Activated CD4-positive, alpha-beta T cell treated with anti-CD3 and anti-CD28 coated beads, Interleukin-2, amount 10 ng/mL, durations not matched to agents 7 days and 5 days (primary cell): ENCODE results near the gene UQCC2. TPM values are rescaled to one million over a fixed set of nuclear protein-coding genes. Genes with fewer than 3 reads are reported as not detected.
A peak's percentile ranks its signal among the peaks of the same experiment; 100 is the strongest.

ENCODE experiments used
- CTCF ChIA-PET: fragments of 350-600 bp; sonication (Branson Sonifier 250); formaldehyde crosslinking; loops from one replicate; lab custom pipeline; 2021; ENCODE audit warnings: antibody characterized with exemption; lab: Charles Lee
- POLR2A ChIA-PET: fragments of 350-600 bp; sonication (Branson Sonifier 250); formaldehyde crosslinking; loops from one replicate; lab custom pipeline; 2021; ENCODE audit warnings: antibody characterized with exemption; lab: Charles Lee
- DNase-seq: peaks from one replicate; pipeline ENCODE4 v3.0.0-alpha.2; 2020
- H3K27ac Mint-ChIP-seq: one replicate; pipeline ENCODE4 v1.8.0; 2021; ENCODE audit warnings: mild to moderate bottlenecking, moderate library complexity, mixed read lengths
- H3K27me3 Mint-ChIP-seq: one replicate; pipeline ENCODE4 v1.8.0; 2021; ENCODE audit warnings: mixed read lengths
- H3K36me3 Mint-ChIP-seq: one replicate; pipeline ENCODE4 v1.8.0; 2021; ENCODE audit warnings: low read depth, mixed read lengths
- H3K4me1 Mint-ChIP-seq: one replicate; pipeline ENCODE4 v1.8.0; 2021; ENCODE audit warnings: mixed read lengths
- H3K4me3 Mint-ChIP-seq: one replicate; pipeline ENCODE4 v1.8.0; 2021; ENCODE audit warnings: mild to moderate bottlenecking, moderate library complexity, mixed read lengths
- H3K9me3 Mint-ChIP-seq: one replicate; pipeline ENCODE4 v1.8.0; 2021; ENCODE audit warnings: mixed read lengths
- total RNA-seq, 2 experiments: library from RNA; stranded (reverse); gene quantifications; one replicate each; pipeline ENCODE4 v1.2.3, GENCODE V29; 2021

UQCC2 gene
- total RNA-seq, 2 experiments from 2014 or later = 77.6 to 80.0 TPM

DNA sequence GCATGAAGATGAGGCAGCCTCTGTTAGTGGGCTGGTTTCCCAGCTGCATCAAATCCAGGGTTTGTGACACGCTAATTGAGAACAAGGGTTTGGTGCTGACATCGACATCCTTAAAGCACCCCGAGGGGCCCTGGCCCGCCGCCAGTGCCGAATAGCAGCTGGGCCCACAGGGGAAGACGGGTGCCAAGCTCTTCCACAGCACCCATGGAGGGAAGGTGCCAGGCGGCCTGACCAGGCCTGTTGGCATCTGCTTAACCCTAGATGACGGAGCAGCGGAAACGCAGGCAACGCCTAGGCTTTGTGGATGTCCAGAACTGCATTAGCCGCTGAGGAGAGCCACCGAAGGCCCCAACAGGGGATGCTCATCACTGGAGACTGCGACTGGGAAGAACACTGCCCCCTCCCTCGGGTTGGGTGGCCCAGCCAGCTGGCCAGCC is 16.0 kb downstream of the UQCC2 start:
- H3K9me3 Mint-ChIP-seq = no peaks in the 10 kb centered on the region
- H3K4me3 Mint-ChIP-seq = no peak overlapping the region
- CTCF ChIA-PET = interaction anchor here (0.6 to 1.9 kb wide), 4 partner anchors 13 to 331 kb away, joined by 3 to 8 read pairs (median 4); partner anchors contain the start of gene UQCC2
- peak overlapping the region; percentile 94 for H3K27ac Mint-ChIP-seq
- no peak for DNase-seq
- H3K4me1 Mint-ChIP-seq = peaks cover 96% of the 10 kb centered on the region
- POLR2A ChIA-PET = no interaction called here
- H3K36me3 Mint-ChIP-seq = peaks cover 62% of the 10 kb centered on the region
- no peaks in the 10 kb centered on the region for H3K27me3 Mint-ChIP-seq

DNA sequence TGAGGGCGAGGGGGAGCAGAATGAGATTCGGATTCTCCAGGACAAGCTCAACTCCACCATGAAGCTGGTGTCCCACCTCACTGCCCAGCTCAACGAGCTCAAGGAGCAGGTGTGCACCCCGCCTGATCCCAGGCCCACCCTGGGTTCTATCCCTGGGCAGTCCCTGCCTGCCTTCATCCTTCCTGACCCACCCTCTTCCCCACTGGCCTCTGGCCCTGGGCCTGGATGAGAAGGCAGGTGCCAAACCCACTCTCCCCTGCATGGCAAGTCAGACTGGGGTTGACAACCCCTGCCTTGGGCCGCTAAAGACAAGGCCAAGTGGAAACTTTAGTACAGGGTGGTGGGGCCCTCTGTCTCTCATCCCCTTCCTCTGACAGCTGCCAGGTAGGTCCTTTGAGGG is 16.5 kb downstream of the UQCC2 start:
- peaks cover 62% of the 10 kb centered on the region for H3K36me3 Mint-ChIP-seq

DNA sequence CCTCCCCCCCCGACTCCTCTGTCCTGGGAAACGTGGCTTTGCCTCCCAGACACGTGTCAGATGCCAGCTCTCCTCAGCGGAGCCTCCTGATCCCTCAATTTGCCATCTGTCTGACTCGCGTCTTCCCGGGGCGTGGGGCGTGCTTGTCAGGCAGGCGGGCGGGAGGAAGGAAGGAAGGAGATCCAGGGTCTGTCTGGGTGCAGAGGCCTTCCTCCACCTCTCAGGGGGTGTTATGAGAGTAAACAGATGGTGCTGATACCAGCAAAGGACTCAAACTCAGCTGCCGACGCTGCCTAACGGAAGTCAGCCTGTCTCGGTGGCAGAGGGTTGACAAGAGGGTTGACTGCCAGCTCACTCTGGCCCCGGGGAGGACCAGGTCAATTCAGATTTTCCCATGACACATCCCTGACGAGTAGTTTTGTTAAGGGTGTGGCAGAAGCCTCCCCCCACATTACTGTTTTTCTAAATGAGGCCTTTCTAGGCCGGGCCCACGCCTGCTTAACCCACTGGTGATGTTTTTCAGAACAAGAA is 17.0 kb downstream of the UQCC2 start:
- peak overlapping the region; percentile 35 for H3K4me3 Mint-ChIP-seq
- H3K4me1 Mint-ChIP-seq = peaks cover 87% of the 10 kb centered on the region
- H3K36me3 Mint-ChIP-seq = peaks cover 66% of the 10 kb centered on the region
- ChIA-PET CTCF (interaction anchor here (0.9 to 2.0 kb wide), 6 partner anchors 11 to 147 kb away, joined by 3 to 8 read pairs (median 4); partner anchors contain the start of gene UQCC2), POLR2A (no interaction called here)
- H3K9me3 Mint-ChIP-seq = no peaks in the 10 kb centered on the region
- H3K27me3 Mint-ChIP-seq = no peaks in the 10 kb centered on the region
- DNase-seq = peak; percentile 68
- H3K27ac Mint-ChIP-seq = peak overlapping the region; percentile 86

More for the DNA sequence above, 16.5 kb downstream of the UQCC2 start:
- no peak for DNase-seq
- peak overlapping the region; percentile 86 for H3K27ac Mint-ChIP-seq
- ChIA-PET CTCF (interaction anchor here (0.6 to 2.0 kb wide), 6 partner anchors 12 to 331 kb away, joined by 3 to 8 read pairs (median 4); partner anchors contain the start of gene UQCC2), POLR2A (no interaction called here)
- no peaks in the 10 kb centered on the region for H3K9me3 Mint-ChIP-seq
- peaks cover 91% of the 10 kb centered on the region for H3K4me1 Mint-ChIP-seq
- H3K27me3 Mint-ChIP-seq = no peaks in the 10 kb centered on the region
- no peak overlapping the region for H3K4me3 Mint-ChIP-seq

DNA sequence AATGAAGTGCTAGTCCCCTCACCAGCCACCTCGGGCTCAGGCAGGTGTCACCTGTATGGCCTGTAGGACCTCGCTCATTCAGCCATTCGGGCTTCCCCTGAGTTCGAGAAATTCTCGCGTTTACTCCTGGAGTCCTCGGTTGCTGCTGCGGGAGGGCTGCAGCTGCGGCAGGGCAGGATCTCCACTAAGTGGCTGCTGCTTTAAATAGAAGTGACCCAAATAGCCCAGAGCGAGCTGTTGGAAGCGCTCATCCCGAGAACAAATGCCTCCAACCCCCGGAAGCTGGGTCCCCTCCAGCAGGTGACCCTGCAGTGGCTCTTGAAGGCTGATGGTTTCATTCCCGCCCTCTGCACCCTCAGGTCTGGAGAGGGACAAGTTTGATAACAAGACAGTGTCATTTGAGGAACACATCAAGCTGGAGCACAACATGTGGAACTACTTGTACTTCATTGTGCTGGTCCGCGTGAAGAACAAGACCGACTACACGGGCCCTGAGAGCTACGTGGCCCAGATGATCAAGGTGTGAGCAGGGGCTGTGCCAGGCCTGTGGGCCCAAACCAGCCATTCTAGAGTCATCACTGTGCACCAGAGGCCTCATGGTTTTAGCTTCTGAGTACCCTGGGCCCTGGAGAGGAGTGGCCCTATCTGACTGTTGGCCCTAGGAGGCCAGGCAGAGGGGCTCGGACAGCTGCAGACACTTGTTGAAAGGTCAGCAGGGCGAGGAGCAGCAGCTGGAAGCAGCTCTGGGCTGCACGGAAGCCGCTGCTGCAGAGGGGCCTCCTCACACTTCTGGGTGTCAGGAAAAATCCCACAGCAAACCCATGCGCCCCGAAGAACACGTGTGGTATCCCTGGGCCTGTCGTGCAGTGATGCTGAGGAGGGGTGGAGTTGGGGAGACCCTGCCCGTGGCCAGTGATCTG is 18.1 kb downstream of the UQCC2 start:
- no peak for DNase-seq
- peak overlapping the region; percentile 86 for H3K27ac Mint-ChIP-seq
- peaks cover 77% of the 10 kb centered on the region for H3K4me1 Mint-ChIP-seq
- peaks cover 73% of the 10 kb centered on the region for H3K36me3 Mint-ChIP-seq
- ChIA-PET CTCF (interaction anchor here (0.9 to 2.0 kb wide), 5 partner anchors 10 to 262 kb away, joined by 3 to 8 read pairs (median 3); partner anchors contain the start of gene UQCC2), POLR2A (no interaction called here)
- H3K9me3 Mint-ChIP-seq = no peaks in the 10 kb centered on the region
- H3K27me3 Mint-ChIP-seq = no peaks in the 10 kb centered on the region
- no peak overlapping the region for H3K4me3 Mint-ChIP-seq

DNA sequence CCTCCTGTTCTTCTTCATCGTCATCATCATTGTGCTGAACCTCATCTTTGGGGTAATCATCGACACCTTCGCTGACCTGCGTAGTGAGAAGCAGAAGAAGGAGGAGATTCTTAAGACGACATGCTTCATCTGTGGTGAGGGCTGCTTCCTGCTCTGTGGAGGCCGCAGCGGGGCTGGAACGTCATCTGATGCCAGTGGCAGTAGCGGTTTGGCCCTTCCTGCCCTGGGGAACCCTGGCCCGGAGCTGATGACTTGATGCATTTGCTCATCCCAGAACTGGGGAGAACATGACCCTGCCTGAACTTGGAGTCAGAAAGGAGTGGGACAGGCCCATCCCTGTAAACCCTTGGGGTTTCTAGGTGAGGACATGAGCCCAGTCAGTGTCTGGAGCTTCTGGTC is 18.7 kb downstream of the UQCC2 start:
- peaks cover 67% of the 10 kb centered on the region for H3K36me3 Mint-ChIP-seq
- peak; percentile 71 for DNase-seq
- peak overlapping the region; percentile 86 for H3K27ac Mint-ChIP-seq
- H3K27me3 Mint-ChIP-seq = no peaks in the 10 kb centered on the region
- POLR2A ChIA-PET = no interaction called here
- peaks cover 70% of the 10 kb centered on the region for H3K4me1 Mint-ChIP-seq
- H3K9me3 Mint-ChIP-seq = no peaks in the 10 kb centered on the region
- peak overlapping the region; percentile 0 for H3K4me3 Mint-ChIP-seq
- CTCF ChIA-PET = interaction anchor here (1.3 to 1.4 kb wide), 2 partner anchors 24 to 262 kb away, joined by 3 read pairs; no protein-coding TSS in a partner anchor

DNA sequence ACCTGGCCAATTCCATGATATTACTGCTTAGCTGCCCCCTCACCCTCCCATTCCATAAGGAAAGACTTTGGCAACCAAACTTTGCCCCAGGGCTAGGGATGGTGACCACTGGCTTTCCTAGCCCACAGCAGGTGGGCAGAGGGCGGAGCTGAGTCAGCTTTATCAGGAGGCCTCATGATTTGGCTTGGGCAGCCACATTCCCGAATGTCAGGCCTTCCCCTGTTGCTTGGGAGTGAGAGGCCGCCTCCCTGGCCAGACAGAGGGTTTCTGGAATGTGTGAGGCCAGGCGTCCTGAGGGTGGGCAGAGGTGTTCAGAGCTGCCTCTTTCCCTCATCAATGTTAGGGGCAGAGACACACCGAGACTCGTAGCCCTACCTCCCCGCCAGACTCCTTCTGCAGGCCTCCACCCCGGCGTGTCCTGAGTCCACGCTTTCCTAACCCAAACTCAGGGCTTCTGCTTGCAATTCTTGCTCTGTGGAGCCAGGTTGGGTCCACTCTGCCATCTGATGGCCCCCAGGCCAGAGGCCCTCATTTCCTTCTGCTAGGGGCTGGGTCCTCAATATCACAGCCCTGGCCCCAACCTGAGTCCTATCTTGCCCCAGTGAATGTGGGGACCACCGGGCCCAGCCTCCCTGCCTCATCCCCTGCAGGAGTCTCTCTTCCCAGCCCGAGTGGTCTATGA is 19.3 kb downstream of the UQCC2 start:
- POLR2A ChIA-PET = no interaction called here
- peaks cover 62% of the 10 kb centered on the region for H3K36me3 Mint-ChIP-seq
- CTCF ChIA-PET = interaction anchor here (0.8 to 1.3 kb wide), 3 partner anchors 19 to 34 kb away, joined by 3 to 4 read pairs (median 3); partner anchors contain the start of gene UQCC2

DNA sequence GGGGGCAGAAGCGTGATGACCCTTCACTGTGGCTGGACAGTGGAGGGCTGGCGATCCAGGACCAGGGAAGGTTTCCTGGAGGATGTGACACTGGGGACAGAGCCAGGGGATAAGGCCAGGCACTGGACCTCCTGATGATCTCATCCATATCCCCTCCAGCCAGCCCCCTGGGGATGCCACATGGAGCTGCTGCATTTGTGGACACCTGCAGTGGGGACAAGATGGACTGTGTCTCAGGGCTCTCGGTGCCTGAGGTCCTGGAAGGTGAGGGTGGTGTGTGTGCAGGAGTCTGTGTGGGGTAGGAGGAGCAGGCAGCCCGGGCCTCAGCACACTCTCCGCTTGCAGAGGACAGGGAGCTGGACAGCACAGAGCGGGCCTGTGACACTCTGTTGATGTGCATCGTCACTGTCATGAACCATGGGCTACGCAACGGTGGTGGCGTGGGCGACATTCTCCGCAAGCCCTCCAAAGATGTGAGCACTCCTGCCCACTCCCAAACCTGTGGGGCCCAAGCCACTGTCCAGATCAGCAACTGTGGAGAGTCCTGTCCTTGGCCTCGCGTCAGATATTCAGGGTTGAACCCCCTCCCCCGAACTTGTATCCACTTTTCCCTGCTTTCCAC is 19.9 kb downstream of the UQCC2 start:
- CTCF ChIA-PET = interaction anchor here (0.8 to 0.9 kb wide), 2 partner anchors 19 to 33 kb away, joined by 3 to 4 read pairs; partner anchors contain the start of gene UQCC2
- Mint-ChIP-seq H3K36me3 (peaks cover 61% of the 10 kb centered on the region), H3K27ac (peak overlapping the region; percentile 82), H3K27me3 (no peaks in the 10 kb centered on the region), H3K4me3 (no peak overlapping the region), H3K9me3 (no peaks in the 10 kb centered on the region), H3K4me1 (peaks cover 58% of the 10 kb centered on the region)
- POLR2A ChIA-PET = no interaction called here
- DNase-seq = no peak

More for the DNA sequence above, 19.3 kb downstream of the UQCC2 start:
- Mint-ChIP-seq H3K9me3 (no peaks in the 10 kb centered on the region), H3K4me1 (peaks cover 65% of the 10 kb centered on the region), H3K4me3 (peak overlapping the region; percentile 0), H3K27ac (peak overlapping the region; percentile 86), H3K27me3 (no peaks in the 10 kb centered on the region)
- DNase-seq = no peak

DNA sequence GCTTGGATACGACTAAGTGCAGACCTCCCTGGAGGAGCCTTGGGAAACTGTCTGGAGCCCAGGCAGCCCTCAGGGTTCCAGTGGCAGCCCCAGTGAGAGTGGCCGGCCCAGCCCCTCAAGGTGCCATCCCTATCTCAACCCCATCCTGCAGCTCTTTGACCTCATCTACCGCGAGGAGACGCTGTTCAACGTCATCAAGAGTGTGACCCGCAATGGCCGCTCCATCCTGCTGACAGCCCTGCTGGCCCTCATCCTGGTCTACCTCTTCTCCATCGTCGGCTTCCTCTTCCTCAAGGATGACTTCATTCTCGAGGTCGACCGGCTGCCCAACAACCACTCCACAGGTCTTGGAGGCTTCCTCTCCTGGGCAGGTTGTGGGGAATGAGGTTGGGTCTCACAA is 20.7 kb downstream of the UQCC2 start:
- H3K4me3 Mint-ChIP-seq = no peak overlapping the region
- peak overlapping the region; percentile 9 for H3K27ac Mint-ChIP-seq
- peaks cover 50% of the 10 kb centered on the region for H3K4me1 Mint-ChIP-seq
- ChIA-PET POLR2A (no interaction called here), CTCF (interaction anchor here (1.0 to 1.7 kb wide), 4 partner anchors 10 to 106 kb away, joined by 3 to 5 read pairs (median 4); no protein-coding TSS in a partner anchor)
- no peak for DNase-seq
- no peaks in the 10 kb centered on the region for H3K27me3 Mint-ChIP-seq
- H3K9me3 Mint-ChIP-seq = no peaks in the 10 kb centered on the region
- peaks cover 61% of the 10 kb centered on the region for H3K36me3 Mint-ChIP-seq

DNA sequence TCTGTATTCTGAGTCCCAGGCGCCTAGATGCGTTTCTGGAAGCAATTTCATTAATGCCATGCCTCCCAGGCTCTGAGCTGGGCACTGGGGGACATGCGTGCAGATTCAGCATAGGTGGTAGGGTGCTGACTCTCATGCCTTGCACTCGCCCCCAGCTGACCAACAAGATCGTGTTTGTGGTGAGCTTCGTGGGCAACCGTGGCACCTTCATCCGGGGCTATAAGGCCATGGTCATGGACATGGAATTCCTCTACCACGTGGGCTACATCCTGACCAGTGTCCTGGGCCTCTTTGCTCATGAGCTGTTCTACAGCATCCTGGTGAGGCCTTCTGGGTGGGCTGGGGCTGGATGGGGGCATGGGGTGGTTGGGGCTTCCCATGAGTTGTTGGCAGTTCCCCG is 21.6 kb downstream of the UQCC2 start:
- POLR2A ChIA-PET = no interaction called here
- no peak overlapping the region for H3K27ac Mint-ChIP-seq

DNA sequence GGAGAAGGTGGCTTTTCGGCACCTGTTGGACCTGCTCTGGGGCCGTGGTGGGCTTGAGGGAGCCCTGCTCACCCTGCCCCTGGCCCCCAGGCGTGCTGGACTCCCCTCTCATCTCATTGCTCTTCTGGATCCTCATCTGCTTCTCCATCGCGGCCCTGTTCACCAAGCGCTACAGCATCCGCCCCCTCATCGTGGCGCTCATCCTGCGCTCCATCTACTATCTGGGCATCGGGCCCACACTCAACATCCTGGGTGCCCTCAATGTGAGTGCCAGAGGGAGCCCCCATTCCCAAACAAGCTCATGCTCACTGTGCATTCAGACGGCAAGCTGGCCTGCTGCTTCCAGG is 22.4 kb downstream of the UQCC2 start:
- ChIA-PET CTCF (no interaction called here), POLR2A (no interaction called here)
- no peak overlapping the region for H3K4me3 Mint-ChIP-seq

More for the DNA sequence above, 21.6 kb downstream of the UQCC2 start:
- DNase-seq = no peak
- Mint-ChIP-seq H3K36me3 (peaks cover 64% of the 10 kb centered on the region), H3K27me3 (no peaks in the 10 kb centered on the region), H3K4me3 (no peak overlapping the region), H3K9me3 (no peaks in the 10 kb centered on the region), H3K4me1 (peaks cover 41% of the 10 kb centered on the region)
- CTCF ChIA-PET = interaction anchor here (1.0 to 1.7 kb wide), 4 partner anchors 11 to 105 kb away, joined by 3 to 5 read pairs (median 4); no protein-coding TSS in a partner anchor

DNA sequence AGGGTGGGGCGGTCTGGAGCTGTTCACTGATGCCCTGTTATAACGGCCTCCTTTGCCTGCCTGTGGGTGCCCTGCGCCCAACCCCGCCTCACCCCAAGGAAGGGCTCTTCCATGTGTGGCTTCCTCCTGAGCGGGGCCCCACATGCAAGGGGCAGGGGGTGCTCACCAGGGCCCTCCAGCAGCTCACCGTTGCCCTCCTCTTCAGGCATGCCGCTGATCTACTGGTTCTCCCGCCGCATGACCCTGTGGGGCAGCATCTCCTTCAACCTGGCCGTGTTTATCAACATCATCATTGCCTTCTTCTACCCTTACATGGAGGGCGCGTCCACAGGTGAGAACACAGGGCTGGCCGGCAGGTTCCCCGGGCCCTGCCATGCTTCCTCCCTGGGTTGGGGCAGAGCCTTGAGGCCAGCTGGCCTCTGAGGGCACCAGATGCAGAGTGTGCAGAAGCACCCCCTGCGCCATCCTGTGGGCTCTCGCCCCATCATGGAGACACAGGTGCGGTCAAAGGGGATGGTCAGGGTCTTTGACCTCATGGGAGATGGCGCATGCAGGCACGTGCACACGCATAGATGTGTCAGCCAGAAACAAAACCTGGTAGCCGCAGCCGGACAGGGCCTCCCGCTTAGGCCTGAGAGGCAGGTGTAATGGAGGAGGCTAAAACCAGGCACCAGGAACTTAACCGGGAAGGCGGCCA is 22.9 kb downstream of the UQCC2 start:
- CTCF ChIA-PET = no interaction called here
- POLR2A ChIA-PET = no interaction called here
- H3K36me3 Mint-ChIP-seq = peaks cover 61% of the 10 kb centered on the region
- no peak for DNase-seq
- no peaks in the 10 kb centered on the region for H3K27me3 Mint-ChIP-seq
- no peak overlapping the region for H3K27ac Mint-ChIP-seq
- peaks cover 31% of the 10 kb centered on the region for H3K4me1 Mint-ChIP-seq
- H3K4me3 Mint-ChIP-seq = no peak overlapping the region
- H3K9me3 Mint-ChIP-seq = no peaks in the 10 kb centered on the region

More for the DNA sequence above, 22.4 kb downstream of the UQCC2 start:
- DNase-seq = no peak
- peaks cover 34% of the 10 kb centered on the region for H3K4me1 Mint-ChIP-seq
- no peaks in the 10 kb centered on the region for H3K27me3 Mint-ChIP-seq
- H3K27ac Mint-ChIP-seq = peak overlapping the region; percentile 65
- H3K36me3 Mint-ChIP-seq = peaks cover 62% of the 10 kb centered on the region
- H3K9me3 Mint-ChIP-seq = no peaks in the 10 kb centered on the region
